Stimulated activated naive B cell treated with anti-CD40 and anti-IgM and Interleukin-4, amounts not matched to agents 10 μg/mL and 1 μg/mL and 100 μg/mL, for 72 hours (primary cell): Measurements from ENCODE around the gene EFCAB11.
"Not testable (repeated sequence)": the region's sequence is repeated elsewhere in the genome, so short reads cannot be mapped to it uniquely, and the experiment has no call there.

Source experiments
- ATAC-seq, 2 donors: fragments of 150-1000 bp; cut with Tn5 transposase; replicated peaks; 2 replicates each; pipeline ENCODE4 v1.10.0; 2021; ENCODE audit warnings: moderate library complexity in 1 of 2
- DNase-seq: peaks from one replicate; pipeline ENCODE4 v3.0.0; 2021
- H3K27ac Mint-ChIP-seq: one replicate; pipeline ENCODE4 v1.8.0; 2022; ENCODE audit warnings: mild to moderate bottlenecking, mixed read lengths
- H3K27me3 Mint-ChIP-seq, 2 donors: one replicate each; pipeline ENCODE4 v1.8.0; 2022; ENCODE audit warnings: mixed read lengths in 2 of 2
- H3K36me3 Mint-ChIP-seq, 2 donors: one replicate each; pipeline ENCODE4 v1.8.0; 2022; ENCODE audit warnings: mixed read lengths in 2 of 2, mild to moderate bottlenecking in 1 of 2
- H3K4me1 Mint-ChIP-seq, 2 donors: one replicate each; pipeline ENCODE4 v1.8.0; 2022; ENCODE audit warnings: mixed read lengths in 2 of 2, mild to moderate bottlenecking in 1 of 2
- H3K4me3 Mint-ChIP-seq, 2 donors: one replicate each; pipeline ENCODE4 v1.8.0; 2022; ENCODE audit warnings: mild to moderate bottlenecking in 2 of 2, mixed read lengths in 2 of 2, moderate library complexity in 1 of 2
- H3K9me3 Mint-ChIP-seq, 2 donors: one replicate each; pipeline ENCODE4 v1.8.0; 2022; ENCODE audit warnings: mixed read lengths in 2 of 2, mild to moderate bottlenecking in 1 of 2

EFCAB11 gene

GRCh38 chr14:89891055-89891454 lies 63.5 kb downstream of the EFCAB11 start:
- DNase-seq (no peak), ATAC-seq (no peak)
- Mint-ChIP-seq H3K36me3 (peaks cover 8 to 11% of the 10 kb centered on the region in 2 donors), H3K4me1 (peaks cover 0 to 1% of the 10 kb centered on the region in 2 donors), H3K9me3 (peaks cover 3 to 8% of the 10 kb centered on the region in 2 donors), H3K27ac (no peak overlapping the region), H3K27me3 (no peaks in the 10 kb centered on the region), H3K4me3 (no peak overlapping the region)

DNA sequence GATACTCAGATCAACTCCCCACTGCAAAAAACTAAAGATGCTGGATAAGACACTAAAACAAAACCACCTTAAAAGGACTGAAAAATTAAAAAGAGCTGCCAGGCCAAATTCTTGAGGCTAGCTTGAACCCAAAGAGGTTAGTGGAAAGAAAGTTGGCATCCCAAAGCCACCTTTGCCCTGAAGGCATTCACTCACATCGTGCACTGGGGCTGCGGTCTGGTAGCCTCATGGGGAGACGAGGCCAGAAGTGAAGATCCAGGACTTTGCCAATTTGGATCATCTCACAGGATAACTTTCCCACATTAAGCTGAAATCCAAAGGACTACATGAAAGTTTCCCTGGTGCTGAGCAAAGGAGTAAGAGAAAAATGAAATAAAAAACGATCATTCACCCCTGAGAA lies 63.9 kb downstream of the EFCAB11 start:
- peaks cover 3 to 5% of the 10 kb centered on the region in 2 donors for H3K9me3 Mint-ChIP-seq
- no peaks in the 10 kb centered on the region for H3K27me3 Mint-ChIP-seq
- ATAC-seq: no peak
- no peak overlapping the region for H3K27ac Mint-ChIP-seq
- H3K4me1 Mint-ChIP-seq: peaks cover 0 to 6% of the 10 kb centered on the region in 2 donors
- H3K4me3 Mint-ChIP-seq: no peak overlapping the region
- peaks cover 8% of the 10 kb centered on the region in 2 donors for H3K36me3 Mint-ChIP-seq
- no peak for DNase-seq

DNA sequence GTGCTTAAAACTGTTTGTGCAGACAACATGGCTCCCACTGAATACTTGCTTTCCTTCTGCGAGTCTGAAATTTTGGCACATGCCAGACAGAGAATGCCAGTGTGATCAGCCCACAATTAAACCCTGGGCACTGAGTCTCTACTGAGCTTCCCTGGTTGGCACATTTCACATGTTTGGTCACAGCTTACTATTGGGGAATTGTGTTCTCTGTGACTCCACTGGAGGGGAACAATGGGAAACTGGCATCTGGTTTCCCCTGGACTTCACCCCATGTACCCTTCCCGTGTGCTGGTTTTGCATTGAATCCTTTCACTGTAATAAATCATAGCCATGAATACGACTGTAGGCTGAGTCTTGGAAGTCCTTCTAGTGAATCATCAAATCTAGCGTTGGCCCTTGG lies 64.9 kb downstream of the EFCAB11 start:
- DNase-seq (no peak), ATAC-seq (no peak)
- H3K4me3 Mint-ChIP-seq: no peak overlapping the region
- no peak overlapping the region for H3K27ac Mint-ChIP-seq
- H3K4me1 Mint-ChIP-seq: peaks cover 0 to 10% of the 10 kb centered on the region in 2 donors
- no peaks in the 10 kb centered on the region for H3K27me3 Mint-ChIP-seq
- H3K36me3 Mint-ChIP-seq: peaks cover 11% of the 10 kb centered on the region in 2 donors
- H3K9me3 Mint-ChIP-seq: peaks cover 3 to 5% of the 10 kb centered on the region in 2 donors

DNA sequence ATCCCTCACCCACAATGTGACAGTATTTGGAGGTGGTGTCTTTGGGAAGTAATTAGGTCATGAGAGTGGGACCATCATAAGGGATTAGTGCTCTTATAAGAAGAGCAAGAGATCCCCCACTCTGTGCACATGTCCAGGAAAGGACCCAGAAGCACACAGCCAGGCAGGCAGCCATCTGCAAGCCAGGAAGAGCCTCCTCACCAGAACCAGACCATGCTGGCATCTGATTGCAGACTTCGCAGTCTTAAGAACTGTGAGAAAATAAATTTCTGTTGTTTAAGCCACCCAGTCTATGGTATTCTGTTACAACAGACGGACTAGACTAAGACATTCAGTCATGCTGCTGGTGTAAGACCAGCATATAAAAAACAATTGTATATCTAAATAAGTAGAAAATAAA lies 69.8 kb downstream of the EFCAB11 start:
- Mint-ChIP-seq H3K9me3 (no peaks in the 10 kb centered on the region), H3K4me3 (no peak overlapping the region), H3K36me3 (peaks cover 2 to 4% of the 10 kb centered on the region in 2 donors), H3K27me3 (no peaks in the 10 kb centered on the region), H3K27ac (no peak overlapping the region), H3K4me1 (peaks cover 0 to 10% of the 10 kb centered on the region in 2 donors)
- no peak for DNase-seq
- ATAC-seq: no peak

- H3K27ac Mint-ChIP-seq: no peak overlapping the region
- H3K4me3 Mint-ChIP-seq: no peak overlapping the region
- H3K27me3 Mint-ChIP-seq: no peaks in the 10 kb centered on the region
- ATAC-seq (no peak), DNase-seq (no peak)
- no peaks in the 10 kb centered on the region for H3K9me3 Mint-ChIP-seq
- peaks cover 4 to 18% of the 10 kb centered on the region in 2 donors for H3K4me1 Mint-ChIP-seq
- H3K36me3 Mint-ChIP-seq: peaks cover 2 to 4% of the 10 kb centered on the region in 2 donors
These were observed 72.7 kb downstream of the EFCAB11 start for GRCh38 chr14:89881839-89882238.

GRCh38 chr14:89874091-89874490 lies 80.4 kb downstream of the EFCAB11 start:
- H3K9me3 Mint-ChIP-seq: peaks cover 0 to 15% of the 10 kb centered on the region in 2 donors
- H3K4me1 Mint-ChIP-seq, ATAC-seq, H3K4me3 Mint-ChIP-seq, DNase-seq, H3K27me3 Mint-ChIP-seq, H3K27ac Mint-ChIP-seq: not testable (repeated sequence)
- peaks cover 24 to 40% of the 10 kb centered on the region in 2 donors for H3K36me3 Mint-ChIP-seq

- ATAC-seq (no peak), DNase-seq (no peak)
- Mint-ChIP-seq H3K4me1 (no peaks in the 10 kb centered on the region), H3K27me3 (no peaks in the 10 kb centered on the region), H3K4me3 (no peak overlapping the region), H3K36me3 (peaks cover 17 to 34% of the 10 kb centered on the region in 2 donors), H3K9me3 (peaks cover 4 to 15% of the 10 kb centered on the region in 2 donors), H3K27ac (no peak overlapping the region)
These were observed 84.2 kb downstream of the EFCAB11 start for GRCh38 chr14:89870316-89870715.

DNA sequence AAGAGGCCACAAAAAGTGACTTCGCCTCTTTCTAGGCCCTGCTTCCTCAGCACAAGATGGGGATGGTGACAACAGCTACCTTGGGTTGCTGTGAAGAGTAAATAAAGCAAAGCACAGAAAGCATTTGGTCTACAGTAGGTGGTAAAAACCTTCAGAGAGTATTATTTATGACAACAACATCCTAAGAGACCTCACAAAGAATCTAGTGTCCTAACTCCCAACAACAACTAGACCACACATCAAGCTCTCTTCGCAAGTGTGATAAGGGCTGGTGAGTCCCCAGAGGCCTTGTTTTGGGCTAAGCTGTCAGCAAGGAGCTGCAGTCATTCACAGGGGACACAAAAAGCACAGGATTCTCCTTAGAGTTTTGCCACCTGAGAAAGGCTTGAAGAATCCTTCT lies 84.9 kb downstream of the EFCAB11 start:
- ATAC-seq: no peak
- Mint-ChIP-seq H3K4me3 (no peak overlapping the region), H3K9me3 (peaks cover 4 to 11% of the 10 kb centered on the region in 2 donors), H3K27ac (no peak overlapping the region), H3K4me1 (no peaks in the 10 kb centered on the region), H3K36me3 (peaks cover 18 to 28% of the 10 kb centered on the region in 2 donors), H3K27me3 (no peaks in the 10 kb centered on the region)
- DNase-seq: no peak

DNA sequence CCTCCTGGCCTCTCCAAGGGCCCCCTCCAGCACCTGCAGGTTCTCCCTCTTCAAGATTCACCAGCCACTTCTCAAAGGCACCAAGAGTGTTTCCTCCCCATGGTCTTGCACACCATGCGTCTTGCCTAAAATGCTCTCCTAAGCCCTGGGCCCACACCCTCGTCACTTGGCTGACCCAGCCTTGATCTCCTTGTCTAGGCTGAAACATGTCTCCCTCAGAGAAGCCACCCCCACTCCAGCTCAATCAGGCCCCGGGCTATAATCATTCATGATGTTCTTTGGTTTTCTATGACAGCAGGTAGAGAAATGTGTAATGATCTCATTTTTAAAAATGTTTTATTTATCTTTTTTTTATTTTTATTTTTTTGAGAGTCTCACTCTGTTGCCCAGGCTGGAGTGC lies 88.1 kb downstream of the EFCAB11 start:
- Mint-ChIP-seq H3K27ac (no peak overlapping the region), H3K27me3 (no peaks in the 10 kb centered on the region), H3K4me3 (no peak overlapping the region), H3K36me3 (peaks cover 10 to 11% of the 10 kb centered on the region in 2 donors), H3K4me1 (no peaks in the 10 kb centered on the region), H3K9me3 (peaks cover 3 to 4% of the 10 kb centered on the region in 2 donors)
- DNase-seq: no peak
- ATAC-seq: no peak

DNA sequence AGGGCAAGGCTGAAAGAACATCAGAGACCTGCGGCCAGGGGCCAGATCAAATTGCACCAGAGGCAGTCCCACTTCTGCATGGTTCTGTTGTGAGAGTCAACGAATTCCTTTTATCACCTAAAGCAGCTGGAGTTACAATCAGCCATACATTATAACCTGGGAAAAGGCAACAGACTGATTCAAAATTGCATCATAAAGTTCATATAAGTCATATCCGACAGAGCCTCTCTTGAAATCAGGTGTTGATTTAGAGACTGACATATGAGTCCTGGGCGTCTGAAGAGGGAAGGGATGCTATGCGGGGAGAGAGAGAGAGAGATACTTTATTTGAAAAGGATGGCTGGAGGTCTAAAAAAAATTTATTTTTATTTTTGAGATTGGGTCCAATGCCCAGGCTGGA lies 89.4 kb downstream of the EFCAB11 start:
- ATAC-seq (no peak), DNase-seq (no peak)
- Mint-ChIP-seq H3K4me1 (no peaks in the 10 kb centered on the region), H3K9me3 (peaks cover 3 to 4% of the 10 kb centered on the region in 2 donors), H3K36me3 (peaks cover 10 to 15% of the 10 kb centered on the region in 2 donors), H3K27me3 (no peaks in the 10 kb centered on the region), H3K27ac (no peak overlapping the region), H3K4me3 (no peak overlapping the region)

DNA sequence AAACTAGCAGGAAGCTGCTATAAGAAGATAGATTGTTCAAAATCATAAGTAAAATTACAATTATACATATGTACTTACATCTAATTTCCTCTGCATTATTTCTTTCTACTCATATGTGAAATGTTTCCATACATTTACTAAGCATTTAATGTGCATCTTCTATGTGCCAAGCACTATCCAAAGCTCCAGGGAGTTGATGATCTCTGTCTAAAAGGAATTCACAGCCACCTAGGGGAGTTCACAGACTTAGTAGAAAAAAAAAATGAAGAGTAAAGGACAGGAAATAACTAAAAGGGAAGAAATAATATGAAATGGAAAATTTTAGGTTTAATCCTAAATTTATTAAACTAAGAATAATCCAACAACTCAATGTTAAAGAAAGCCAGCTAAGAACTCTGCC lies 91.7 kb downstream of the EFCAB11 start:
- no peak for DNase-seq
- no peaks in the 10 kb centered on the region for H3K27me3 Mint-ChIP-seq
- no peak overlapping the region for H3K27ac Mint-ChIP-seq
- H3K9me3 Mint-ChIP-seq: peaks cover 3 to 4% of the 10 kb centered on the region in 2 donors
- no peak overlapping the region for H3K4me3 Mint-ChIP-seq
- peaks cover 7 to 12% of the 10 kb centered on the region in 2 donors for H3K36me3 Mint-ChIP-seq
- ATAC-seq: no peak
- no peaks in the 10 kb centered on the region for H3K4me1 Mint-ChIP-seq

- DNase-seq (no peak), ATAC-seq (no peak)
- Mint-ChIP-seq H3K4me1 (no peaks in the 10 kb centered on the region), H3K27ac (no peak overlapping the region), H3K4me3 (no peak overlapping the region), H3K27me3 (no peaks in the 10 kb centered on the region), H3K9me3 (no peaks in the 10 kb centered on the region), H3K36me3 (peaks cover 6 to 8% of the 10 kb centered on the region in 2 donors)
These were observed 92.9 kb downstream of the EFCAB11 start for GRCh38 chr14:89861630-89862029.

- H3K27me3 Mint-ChIP-seq: no peaks in the 10 kb centered on the region
These were observed 96.4 kb downstream of the EFCAB11 start for GRCh38 chr14:89858089-89858488.

DNA sequence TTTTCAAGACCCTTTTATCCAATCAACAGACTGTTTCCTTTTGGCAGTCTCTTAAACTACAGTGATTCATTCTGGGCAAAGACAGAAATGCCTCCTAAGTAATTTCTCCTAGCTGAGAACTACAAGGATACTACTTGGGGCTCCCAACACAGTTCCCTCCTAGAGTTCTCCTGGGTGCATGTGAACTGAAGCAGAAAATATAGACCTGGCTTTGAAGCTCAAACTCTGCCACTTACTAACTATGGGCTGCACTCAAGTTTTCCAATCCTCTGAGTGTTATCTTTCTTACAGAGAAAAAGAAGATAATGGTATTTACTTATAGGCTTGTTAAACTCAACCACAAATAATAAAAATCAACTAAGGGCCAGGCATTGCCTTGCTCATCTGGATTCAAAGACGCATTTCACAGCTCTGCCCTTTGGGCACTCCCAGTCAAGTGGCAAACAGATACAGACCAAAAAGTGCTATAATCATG lies 97.6 kb downstream of the EFCAB11 start:
- ATAC-seq (no peak), DNase-seq (no peak)
- H3K4me1 Mint-ChIP-seq: no peaks in the 10 kb centered on the region
- H3K27ac Mint-ChIP-seq: no peak overlapping the region
- no peaks in the 10 kb centered on the region for H3K27me3 Mint-ChIP-seq
- H3K36me3 Mint-ChIP-seq: peaks cover 0 to 7% of the 10 kb centered on the region in 2 donors
- H3K9me3 Mint-ChIP-seq: no peaks in the 10 kb centered on the region
- H3K4me3 Mint-ChIP-seq: no peak overlapping the region

More at GRCh38 chr14:89858089-89858488, 96.4 kb downstream of the EFCAB11 start:
- peaks cover 0 to 8% of the 10 kb centered on the region in 2 donors for H3K36me3 Mint-ChIP-seq
- no peak for ATAC-seq
- no peak overlapping the region for H3K4me3 Mint-ChIP-seq
- no peak for DNase-seq
- H3K9me3 Mint-ChIP-seq: no peaks in the 10 kb centered on the region
- H3K4me1 Mint-ChIP-seq: no peaks in the 10 kb centered on the region
- H3K27ac Mint-ChIP-seq: no peak overlapping the region

GRCh38 chr14:89855961-89856656 lies 98.4 kb downstream of the EFCAB11 start:
- H3K27ac Mint-ChIP-seq: no peak overlapping the region
- H3K36me3 Mint-ChIP-seq: peaks cover 0 to 8% of the 10 kb centered on the region in 2 donors
- no peak overlapping the region for H3K4me3 Mint-ChIP-seq
- no peaks in the 10 kb centered on the region for H3K4me1 Mint-ChIP-seq
- no peaks in the 10 kb centered on the region for H3K27me3 Mint-ChIP-seq
- ATAC-seq (no peak), DNase-seq (no peak)
- no peaks in the 10 kb centered on the region for H3K9me3 Mint-ChIP-seq
